ENCODE data around the gene SBNO2.

DNA sequence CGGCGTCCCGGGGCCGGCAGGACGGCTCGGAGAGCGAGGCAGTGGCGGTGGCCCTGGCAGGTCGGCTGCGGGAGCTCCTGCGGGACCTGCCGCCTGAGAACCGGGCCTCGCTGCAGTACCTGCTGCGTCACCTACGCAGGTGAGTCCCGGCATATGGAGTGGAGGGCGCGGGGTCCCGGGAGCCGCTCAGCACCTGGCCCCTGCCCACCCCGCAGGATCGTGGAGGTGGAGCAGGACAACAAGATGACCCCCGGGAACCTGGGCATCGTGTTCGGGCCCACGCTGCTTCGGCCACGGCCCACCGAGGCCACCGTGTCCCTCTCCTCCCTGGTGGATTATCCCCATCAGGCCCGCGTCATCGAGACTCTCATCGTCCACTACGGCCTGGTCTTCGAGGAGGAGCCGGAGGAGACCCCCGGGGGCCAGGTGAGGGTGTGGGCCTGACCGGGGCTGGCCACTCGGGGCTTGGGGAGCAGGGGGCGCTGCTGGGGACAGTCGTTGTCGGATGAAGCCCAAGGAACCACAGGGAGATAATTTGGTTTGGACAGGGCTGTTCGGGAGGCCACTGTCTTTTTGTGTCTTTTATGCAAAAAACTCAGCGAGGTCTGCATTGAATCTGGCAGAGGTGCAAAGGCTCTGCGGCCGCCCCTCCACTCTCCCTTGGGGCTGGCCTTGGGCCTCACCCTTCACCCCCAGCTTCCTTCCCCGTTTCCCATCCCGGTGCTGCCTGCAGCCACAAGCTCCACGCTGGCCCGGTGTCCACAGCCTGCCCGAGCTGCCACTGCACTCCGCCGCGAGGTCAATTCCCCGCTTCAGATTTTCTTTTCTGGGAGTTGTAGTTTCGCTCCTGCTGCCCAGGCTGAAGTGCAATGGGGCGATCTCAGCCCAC is 90.9 kb downstream of the SBNO2 start:
- TF ChIP-seq CEBPB (IDR thresholded peaks at IDR 0.05; ENCODE audit: low read depth, low read length) = no peak
- TF ChIP-seq, protein P1, sequence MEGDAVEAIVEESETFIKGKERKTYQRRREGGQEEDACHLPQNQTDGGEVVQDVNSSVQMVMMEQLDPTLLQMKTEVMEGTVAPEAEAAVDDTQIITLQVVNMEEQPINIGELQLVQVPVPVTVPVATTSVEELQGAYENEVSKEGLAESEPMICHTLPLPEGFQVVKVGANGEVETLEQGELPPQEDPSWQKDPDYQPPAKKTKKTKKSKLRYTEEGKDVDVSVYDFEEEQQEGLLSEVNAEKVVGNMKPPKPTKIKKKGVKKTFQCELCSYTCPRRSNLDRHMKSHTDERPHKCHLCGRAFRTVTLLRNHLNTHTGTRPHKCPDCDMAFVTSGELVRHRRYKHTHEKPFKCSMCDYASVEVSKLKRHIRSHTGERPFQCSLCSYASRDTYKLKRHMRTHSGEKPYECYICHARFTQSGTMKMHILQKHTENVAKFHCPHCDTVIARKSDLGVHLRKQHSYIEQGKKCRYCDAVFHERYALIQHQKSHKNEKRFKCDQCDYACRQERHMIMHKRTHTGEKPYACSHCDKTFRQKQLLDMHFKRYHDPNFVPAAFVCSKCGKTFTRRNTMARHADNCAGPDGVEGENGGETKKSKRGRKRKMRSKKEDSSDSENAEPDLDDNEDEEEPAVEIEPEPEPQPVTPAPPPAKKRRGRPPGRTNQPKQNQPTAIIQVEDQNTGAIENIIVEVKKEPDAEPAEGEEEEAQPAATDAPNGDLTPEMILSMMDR (conservative IDR thresholded peaks at IDR 0.05; ENCODE audit: low read depth, low read length) = no peak
- 0 out of 2 replicates have a peak, but pooled peaks have one; percentile 16 for TF ChIP-seq POLR2A (IDR thresholded peaks at IDR 0.05; ENCODE audit: low read depth, low read length)
- no peak for TF ChIP-seq FOS (IDR thresholded peaks at IDR 0.05; ENCODE audit: low read depth, low read length)
- no peak for TF ChIP-seq RAD21 (IDR thresholded peaks at IDR 0.05; ENCODE audit: low read length)
- TF ChIP-seq MAFK (IDR thresholded peaks at IDR 0.05; ENCODE audit: low read depth, low read length) = no peak
- no peak for TF ChIP-seq RCOR1 (IDR thresholded peaks at IDR 0.05; ENCODE audit: insufficient replicate concordance, low read length)

Measured in IMR-90 (cell line).